GM19372 (cell line): Measurements from ENCODE around the gene XIAP.
A peak's percentile ranks its signal among the peaks of the same experiment; 100 is the strongest.

Source experiments
- ATAC-seq: cut with Tn5 transposase; IDR thresholded peaks from one replicate; pipeline ENCODE4 v1.9.1; 2021; ENCODE audit warnings: mild to moderate bottlenecking, low read depth, moderate library complexity; ENCODE audit not compliant: unreplicated experiment

Gene XIAP

GRCh38 chrX:123949846-123950245 is 90.0 kb downstream of the XIAP start:
- no peak for ATAC-seq

- ATAC-seq: no peak
Observed at GRCh38 chrX:123959281-123960063, 99.6 kb downstream of the XIAP start.

- no peak for ATAC-seq
Observed at GRCh38 chrX:123960956-123961267, 101.1 kb downstream of the XIAP start.

- no peak for ATAC-seq
Observed at GRCh38 chrX:123961268-123962005, 101.6 kb downstream of the XIAP start, which contains the start of gene STAG2. Gene STAG2 (plus strand): TSS chrX:123961706. CDS start chrX:124022628, 60,922 bp downstream.

GRCh38 chrX:123962006-123962467 is 102.2 kb downstream of the XIAP start:
- ATAC-seq: no peak

GRCh38 chrX:123962794-123963373 is 103.0 kb downstream of the XIAP start:
- peak; percentile 51 for ATAC-seq
